ENCODE results near the gene WASF2. TPM values are rescaled to one million over a fixed set of nuclear protein-coding genes. Genes with fewer than 3 reads are reported as not detected.

WASF2 gene
- total RNA-seq, 2 donors from 2014 or later: 42.0 to 63.6 TPM

GRCh38 chr1:27355683-27356082 lies 134.3 kb downstream of the WASF2 start:
- Histone ChIP-seq H3K36me3 (peaks cover 0 to 16% of the 10 kb centered on the region in 2 donors), H3K4me1 (replicated peaks) (no peaks in the 10 kb centered on the region), H3K9me3 (no peaks in the 10 kb centered on the region), H3K27ac (no peak overlapping the region), H3K4me3 (no peak overlapping the region), H3K27me3 (replicated peaks; ENCODE audit: insufficient read depth) (no peaks in the 10 kb centered on the region)
- WGBS: 91% methylated on average over 5 of the region's 5 CpGs
- intact Hi-C loops (cut with DNase I): loop anchor here (2.0 to 10.0 kb wide), 2 partner anchors 33 to 51 kb away; no protein-coding TSS in a partner anchor
- TF ChIP-seq POLR2A (IDR thresholded peaks at IDR 0.05) (no peak), CTCF (IDR thresholded peaks at IDR 0.05) (no peak), POLR2AphosphoS5 (IDR thresholded peaks at IDR 0.05) (no peak)
- no peak for DNase-seq (ENCODE audit: low spot score)

Other genes with a start within 250 kb of the WASF2 start
- 10 to 100 TPM; 49.6 to 59.5 TPM for gene TMEM222, start 168.0 kb downstream of the WASF2 start, total RNA-seq
- 100 to 1,000 TPM in 1 of 2 donors, 10 to 100 TPM in 1; 94.7 to 217 TPM for gene SYTL1, start 148.1 kb downstream of the WASF2 start, total RNA-seq
- 10 to 100 TPM; 38.6 to 60.7 TPM for gene MAP3K6, start 123.2 kb downstream of the WASF2 start, total RNA-seq
- gene FCN3, start 115.3 kb downstream of the WASF2 start, total RNA-seq: 10 to 100 TPM in 1 of 2 donors, under 1 TPM in 1; 0.82 to 15.6 TPM
- gene CD164L2, start 106.8 kb downstream of the WASF2 start, total RNA-seq: 1 to 10 TPM; 1.8 to 3.6 TPM
- under 1 TPM; 0.14 to 0.57 TPM for gene GPR3, start 97.5 kb downstream of the WASF2 start, total RNA-seq
- 10 to 100 TPM; 27.1 to 83.7 TPM for gene AHDC1, start 114.0 kb upstream of the WASF2 start, total RNA-seq
- gene FGR, start 145.0 kb upstream of the WASF2 start, total RNA-seq: 10 to 100 TPM in 1 of 2 donors, 1 to 10 TPM in 1; 4.0 to 10.8 TPM
- gene IFI6, start 182.0 kb upstream of the WASF2 start, total RNA-seq: 100 to 1,000 TPM in 1 of 2 donors, 10 to 100 TPM in 1; 40.4 to 274 TPM
- gene FAM76A, start 235.8 kb upstream of the WASF2 start, total RNA-seq: 10 to 100 TPM in 1 of 2 donors, 1 to 10 TPM in 1; 7.8 to 18.5 TPM